ENCODE data around the gene NUDT13.

The NUDT13 gene

DNA sequence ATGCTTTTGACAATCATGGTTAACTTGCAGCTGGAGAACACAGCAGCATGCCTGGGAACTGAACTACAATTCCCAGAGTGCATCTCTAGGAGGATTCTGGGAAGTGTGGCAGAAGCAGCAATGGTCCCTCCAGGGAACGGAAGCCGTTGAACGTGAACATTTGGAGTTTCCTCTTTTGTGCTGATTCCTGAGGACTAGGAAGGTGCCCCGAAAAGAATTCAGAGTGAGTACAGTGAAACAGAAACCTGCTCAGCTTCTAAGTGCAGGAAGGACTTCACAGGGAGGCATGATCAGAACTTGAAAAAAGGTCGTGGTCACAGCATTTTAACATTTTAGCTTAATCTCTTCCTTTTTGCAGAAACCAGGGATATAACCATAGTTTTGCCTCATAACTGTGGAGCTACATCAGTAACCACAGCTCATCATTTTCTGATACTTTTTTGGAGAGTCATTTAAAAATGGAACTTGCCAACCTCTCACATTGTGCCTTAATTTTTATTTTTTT lies at the start of gene NUDT13:
TSS of gene NUDT13 (plus strand) at position 111 of the 505 bp plus-strand sequence. CDS start 3,911 bp downstream, outside the sequence.
- Histone ChIP-seq H3K4me3 (peak within 1 kb of the TSS; percentile 55 to 73 (median 64)), H3K4me1 (peaks cover 8 to 26% (median 13%) of the 10 kb centered on the region in 10 experiments), H3K36me3 (peaks cover 8 to 44% (median 25%) of the 10 kb centered on the region in 11 experiments; a peak in 21 of 22 replicates), H3K27ac (peak within 1 kb of the TSS; percentile 72 to 92 (median 87)), H3K9me3 (replicated peaks in 1 of 11) (peaks cover 10 to 15% (median 13%) of the 10 kb centered on the region in 11 experiments; a peak in 21 of 22 replicates), H3K4me2 (peak within 1 kb of the TSS; percentile 72 to 97 (median 87)), H3K27me3 (no peaks in the 10 kb centered on the region), H4K20me1 (no peaks in the 10 kb centered on the region), H3K9ac (peak within 1 kb of the TSS; percentile 76 to 87 (median 82))
- TF ChIP-seq Cebpa-rat (IDR thresholded peaks at IDR 0.05): no peak

DNA sequence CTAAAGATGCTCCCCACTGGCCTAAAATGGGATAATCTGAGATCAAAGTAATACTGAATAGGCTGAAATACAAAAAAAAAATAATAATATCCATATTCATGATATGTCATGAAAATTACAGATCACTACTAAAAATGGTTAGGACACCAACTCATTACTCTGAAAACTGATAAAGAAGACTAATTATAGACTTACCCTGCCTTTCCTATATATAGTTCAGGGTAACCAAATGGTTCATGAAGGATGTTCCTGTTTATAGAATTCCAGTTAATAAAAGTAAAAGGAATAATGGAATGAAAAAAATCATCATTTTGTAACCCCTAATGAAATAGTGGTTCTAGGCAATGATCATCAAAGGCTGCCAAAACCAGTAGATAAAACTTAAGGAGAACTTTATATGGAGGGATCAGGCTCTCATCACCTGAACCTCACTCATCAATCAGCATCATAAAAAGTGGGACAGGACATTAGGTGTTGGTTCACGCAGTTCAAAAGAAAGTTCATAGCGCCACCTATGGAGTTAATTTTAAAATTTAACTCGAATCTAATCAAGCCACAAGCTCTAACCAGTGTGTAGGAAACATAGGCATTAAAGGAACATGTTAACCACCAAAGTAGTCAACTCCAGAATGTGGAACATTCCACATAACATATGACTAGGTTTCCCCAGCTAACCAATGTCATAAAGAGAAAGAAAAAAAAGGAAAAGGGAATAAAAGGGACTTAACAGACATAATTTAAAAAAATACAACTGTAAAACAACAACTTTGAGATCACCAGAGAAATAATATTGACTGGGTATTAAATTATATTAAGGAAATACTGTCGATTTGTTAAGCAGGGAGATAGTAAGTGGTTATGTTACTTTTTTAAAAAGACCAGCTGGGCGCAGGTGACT lies 49.3 kb upstream of the NUDT13 start:
- Histone ChIP-seq H3K9ac (no peak overlapping the region), H3K4me1 (peaks cover 0 to 3% (median 0%) of the 10 kb centered on the region in 10 experiments; a peak in 1 of 20 replicates), H3K27ac (no peak overlapping the region), H3K36me3 (peaks cover 59 to 99% (median 84%) of the 10 kb centered on the region in 11 experiments), H3K27me3 (no peaks in the 10 kb centered on the region), H3K4me3 (no peak overlapping the region), H4K20me1 (peaks cover 0 to 85% (median 0%) of the 10 kb centered on the region in 11 experiments; a peak in 5 of 22 replicates), H3K9me3 (replicated peaks in 1 of 11) (no peaks in the 10 kb centered on the region), H3K4me2 (no peak overlapping the region)
- no peak for TF ChIP-seq Cebpa-rat (IDR thresholded peaks at IDR 0.05)

DNA sequence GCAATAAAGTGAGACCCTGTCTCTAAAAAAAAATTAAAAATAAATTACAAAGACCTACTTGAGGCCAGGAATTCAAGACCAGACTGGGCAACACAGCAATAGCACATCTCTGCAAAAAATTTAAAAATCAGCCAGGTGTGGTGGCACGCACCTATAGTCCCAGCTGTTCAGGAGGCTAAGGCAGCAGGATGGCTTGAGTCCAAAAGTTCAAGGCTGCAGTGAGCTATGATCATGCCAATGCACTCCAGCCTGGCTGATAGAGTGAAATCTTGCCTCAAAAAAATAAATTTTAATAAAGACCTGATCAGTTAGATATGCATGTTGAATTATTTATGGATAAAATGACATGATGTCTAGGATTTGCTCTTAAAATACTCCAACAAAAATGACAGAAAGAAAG lies 48.5 kb upstream of the NUDT13 start:
- Histone ChIP-seq H3K36me3 (peaks cover 57 to 99% (median 81%) of the 10 kb centered on the region in 11 experiments), H3K9ac (no peak overlapping the region), H3K4me3 (no peak overlapping the region), H3K4me2 (no peak overlapping the region), H3K27ac (no peak overlapping the region), H3K9me3 (replicated peaks in 1 of 11) (no peaks in the 10 kb centered on the region), H4K20me1 (peaks cover 0 to 87% (median 0%) of the 10 kb centered on the region in 11 experiments; a peak in 5 of 22 replicates), H3K27me3 (no peaks in the 10 kb centered on the region), H3K4me1 (peaks cover 0 to 3% (median 0%) of the 10 kb centered on the region in 10 experiments; a peak in 1 of 20 replicates)
- no peak for TF ChIP-seq Cebpa-rat (IDR thresholded peaks at IDR 0.05)

DNA sequence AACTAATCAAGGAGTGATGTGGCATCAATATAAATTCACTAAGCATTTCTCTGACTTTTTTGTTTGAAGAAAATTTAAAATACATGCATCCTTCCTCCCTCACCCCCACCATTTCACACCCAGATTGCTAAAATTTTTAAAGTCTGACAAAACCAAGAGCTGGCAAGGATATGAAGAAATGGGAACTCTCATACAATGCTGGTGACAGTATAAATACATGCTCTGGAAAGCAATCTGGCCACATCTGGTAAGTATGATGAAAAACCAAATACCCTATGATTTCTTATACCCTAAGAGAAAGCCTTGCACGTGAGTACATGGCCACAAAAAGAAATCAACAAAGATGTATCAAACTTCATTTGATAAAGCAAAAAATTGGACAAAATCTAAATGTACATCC lies 44.8 kb upstream of the NUDT13 start:
- H3K4me1 ChIP-seq: no peaks in the 10 kb centered on the region
- no peak overlapping the region for H3K4me3 ChIP-seq
- no peaks in the 10 kb centered on the region for H3K9me3 ChIP-seq (replicated peaks in 1 of 11)
- H3K4me2 ChIP-seq: no peak overlapping the region
- H3K27ac ChIP-seq: no peak overlapping the region
- no peak overlapping the region for H3K9ac ChIP-seq
- H3K36me3 ChIP-seq: peaks cover 70 to 98% (median 88%) of the 10 kb centered on the region in 11 experiments
- peaks cover 0 to 99% (median 0%) of the 10 kb centered on the region in 11 experiments; a peak in 5 of 22 replicates for H4K20me1 ChIP-seq
- TF ChIP-seq Cebpa-rat (IDR thresholded peaks at IDR 0.05): no peak
- H3K27me3 ChIP-seq: no peaks in the 10 kb centered on the region

DNA sequence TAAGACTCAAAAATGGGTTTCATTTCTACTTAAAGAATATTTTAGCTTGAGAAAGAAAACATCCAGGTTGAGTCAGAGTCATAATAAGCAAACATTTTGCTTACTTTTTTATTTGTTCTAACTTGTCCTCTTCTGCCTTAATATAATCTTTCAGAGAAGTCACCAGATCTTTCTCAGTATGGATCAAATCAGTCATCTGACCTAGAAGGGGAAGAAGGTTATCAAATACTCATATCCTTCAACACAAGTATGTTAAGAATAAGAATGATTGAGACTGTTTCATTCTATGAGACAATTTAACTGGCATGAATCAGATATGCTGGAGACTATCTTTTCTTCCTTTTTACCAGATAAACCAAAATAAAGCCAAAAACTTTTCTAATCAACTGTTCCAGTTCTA lies 36.6 kb upstream of the NUDT13 start:
- Histone ChIP-seq H3K36me3 (peaks cover 61 to 77% (median 71%) of the 10 kb centered on the region in 11 experiments), H3K27me3 (no peaks in the 10 kb centered on the region), H3K9me3 (replicated peaks in 1 of 11) (no peaks in the 10 kb centered on the region), H3K27ac (no peak overlapping the region), H3K4me2 (no peak overlapping the region), H4K20me1 (peaks cover 0 to 99% (median 11%) of the 10 kb centered on the region in 11 experiments; a peak in 11 of 22 replicates), H3K4me1 (peaks cover 0 to 21% (median 9%) of the 10 kb centered on the region in 10 experiments; a peak in 13 of 20 replicates), H3K4me3 (no peak overlapping the region), H3K9ac (no peak overlapping the region)
- TF ChIP-seq Cebpa-rat (IDR thresholded peaks at IDR 0.05): no peak

DNA sequence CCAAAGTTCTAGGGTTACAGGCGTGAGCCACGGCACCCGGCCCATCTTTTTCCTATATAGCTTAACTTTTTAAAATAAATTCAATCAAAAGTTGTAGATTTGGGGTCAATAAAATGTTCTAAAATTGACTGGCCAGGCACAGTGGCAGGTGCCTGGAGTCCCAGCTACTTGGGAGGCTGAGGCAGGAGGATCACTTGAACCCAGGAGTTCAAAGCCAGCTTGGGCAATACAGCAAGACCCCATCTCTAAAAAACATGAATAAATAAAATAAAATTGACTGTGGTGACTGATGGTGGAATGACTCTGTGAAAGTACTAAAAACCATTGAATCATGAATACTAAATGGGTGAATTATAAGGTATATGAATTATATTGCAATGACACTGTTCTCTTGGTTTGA lies 34.4 kb upstream of the NUDT13 start:
- Histone ChIP-seq H3K9me3 (replicated peaks in 1 of 11) (no peaks in the 10 kb centered on the region), H3K4me2 (no peak overlapping the region), H4K20me1 (peaks cover 0 to 99% (median 13%) of the 10 kb centered on the region in 11 experiments; a peak in 13 of 22 replicates), H3K4me3 (no peak overlapping the region), H3K27ac (no peak overlapping the region), H3K27me3 (no peaks in the 10 kb centered on the region), H3K4me1 (peaks cover 0 to 21% (median 9%) of the 10 kb centered on the region in 10 experiments; a peak in 13 of 20 replicates), H3K9ac (no peak overlapping the region), H3K36me3 (peaks cover 54 to 74% (median 60%) of the 10 kb centered on the region in 11 experiments)
- TF ChIP-seq Cebpa-rat (IDR thresholded peaks at IDR 0.05): no peak

DNA sequence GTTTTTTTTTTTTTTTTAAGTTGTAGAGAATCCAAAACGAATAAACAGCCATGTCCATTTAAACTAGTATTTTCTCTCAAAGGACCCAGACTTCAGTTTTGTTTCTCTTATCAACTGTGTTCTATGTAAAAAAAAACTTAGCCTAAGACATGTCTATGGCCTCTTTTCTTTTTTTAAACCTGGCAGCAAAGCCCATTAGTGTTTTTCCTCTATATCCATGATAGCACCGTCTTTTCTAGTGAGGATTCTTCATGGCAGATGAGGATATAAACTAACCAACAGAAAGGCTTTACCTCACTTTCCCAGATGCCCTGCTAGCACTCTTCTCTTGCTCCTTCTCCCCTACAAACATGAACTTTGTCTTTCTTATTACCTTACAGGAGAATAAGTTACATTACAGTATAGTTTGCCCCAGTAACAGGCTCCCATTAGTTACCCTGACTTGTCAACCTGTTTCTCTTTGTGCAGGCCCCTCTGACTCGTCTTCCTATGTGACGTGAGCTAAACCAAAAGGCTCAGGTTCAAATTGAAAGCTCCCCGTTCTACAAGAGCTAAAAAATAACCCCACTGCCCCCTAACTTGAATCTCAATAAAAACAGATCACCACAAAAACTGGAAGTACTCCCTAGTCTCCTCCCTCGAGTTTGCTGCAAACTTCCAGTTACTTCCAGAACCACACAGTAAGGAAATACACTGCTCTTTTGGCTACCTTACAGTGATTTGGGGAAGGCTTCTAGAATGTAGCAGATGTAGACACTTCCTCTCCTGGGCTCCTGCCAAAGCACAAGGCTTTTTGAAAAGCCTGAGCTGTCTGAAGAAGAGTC lies 33.7 kb upstream of the NUDT13 start:
- peaks cover 0 to 21% (median 9%) of the 10 kb centered on the region in 10 experiments; a peak in 13 of 20 replicates for H3K4me1 ChIP-seq
- H3K4me3 ChIP-seq: no peak overlapping the region

DNA sequence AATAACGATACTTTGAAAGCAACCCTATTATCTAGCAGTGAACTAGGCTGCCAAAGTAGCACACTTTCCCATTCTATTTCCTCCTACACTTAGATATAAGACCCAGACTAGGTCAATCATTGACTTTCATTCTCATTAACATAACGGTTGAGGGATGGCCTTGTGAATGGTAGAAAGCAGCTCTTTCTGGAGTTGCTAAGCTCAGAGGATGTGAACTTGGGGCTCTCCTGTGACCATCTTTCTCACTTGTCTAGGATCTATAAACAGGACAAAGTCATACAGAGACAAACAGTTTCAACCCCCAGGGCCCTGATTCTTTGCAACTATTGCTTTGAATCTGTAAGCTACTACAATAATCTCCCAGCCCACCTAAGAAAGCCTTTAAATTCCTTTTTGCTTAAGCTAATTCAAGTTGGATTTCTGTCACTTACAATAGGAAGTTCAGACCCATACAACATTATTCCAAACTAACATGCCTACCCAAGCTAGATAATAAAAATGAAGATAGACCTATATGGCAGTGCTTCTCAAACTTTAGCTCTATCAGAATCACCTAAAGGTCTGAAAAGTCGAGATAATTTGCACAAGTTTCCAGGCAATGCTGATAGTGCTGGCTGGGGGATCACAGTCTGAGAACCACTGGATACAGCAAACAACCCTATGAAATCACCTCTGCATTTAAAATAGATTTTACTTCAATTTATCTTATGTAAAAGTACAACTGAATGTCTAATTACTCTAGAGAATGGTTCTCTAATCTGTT lies 30.3 kb upstream of the NUDT13 start:
- peaks cover 0 to 99% (median 13%) of the 10 kb centered on the region in 11 experiments; a peak in 13 of 22 replicates for H4K20me1 ChIP-seq
- TF ChIP-seq Cebpa-rat (IDR thresholded peaks at IDR 0.05): no peak
- no peaks in the 10 kb centered on the region for H3K9me3 ChIP-seq (replicated peaks in 1 of 11)
- H3K36me3 ChIP-seq: peaks cover 20 to 51% (median 34%) of the 10 kb centered on the region in 11 experiments; a peak in 21 of 22 replicates
- H3K9ac ChIP-seq: no peak overlapping the region
- no peaks in the 10 kb centered on the region for H3K27me3 ChIP-seq
- peaks cover 0 to 34% (median 9%) of the 10 kb centered on the region in 10 experiments; a peak in 13 of 20 replicates for H3K4me1 ChIP-seq
- H3K27ac ChIP-seq: no peak overlapping the region
- no peak overlapping the region for H3K4me3 ChIP-seq
- H3K4me2 ChIP-seq: no peak overlapping the region

More for the DNA sequence above, 33.7 kb upstream of the NUDT13 start:
- H4K20me1 ChIP-seq: peaks cover 0 to 99% (median 13%) of the 10 kb centered on the region in 11 experiments; a peak in 13 of 22 replicates
- H3K36me3 ChIP-seq: peaks cover 47 to 70% (median 55%) of the 10 kb centered on the region in 11 experiments
- TF ChIP-seq Cebpa-rat (IDR thresholded peaks at IDR 0.05): no peak
- no peaks in the 10 kb centered on the region for H3K27me3 ChIP-seq
- H3K9me3 ChIP-seq (replicated peaks in 1 of 11): no peaks in the 10 kb centered on the region
- peak overlapping the region in 7 of 11 experiments; percentile 1 to 47 (median 34); a peak in 8 of 22 replicates for H3K4me2 ChIP-seq
- peak overlapping the region in 6 of 11 experiments; percentile 2 to 58 (median 25); a peak in 6 of 22 replicates for H3K27ac ChIP-seq
- peak overlapping the region in 2 of 11 experiments; percentile 7 to 15; a peak in 2 of 22 replicates for H3K9ac ChIP-seq
